IPS-20b (cell line): ENCODE data around the gene VPS13D.

Source experiments
- H3K27ac ChIP-seq: one replicate; pipeline ENCODE4 v1.5.1; 2013; ENCODE audit warnings: low read length
- H3K27me3 ChIP-seq: 2 replicates; pipeline ENCODE4 v1.6.1; 2013; ENCODE audit warnings: mild to moderate bottlenecking, low read length, inconsistent platforms; ENCODE audit not compliant: insufficient read depth
- H3K36me3 ChIP-seq: 2 replicates; pipeline ENCODE4 v1.6.1; 2013; ENCODE audit warnings: low read depth, mild to moderate bottlenecking, inconsistent platforms, low read length, moderate library complexity; ENCODE audit not compliant: insufficient read depth
- H3K4me1 ChIP-seq: 2 replicates; pipeline ENCODE4 v1.6.1; 2013; ENCODE audit warnings: mild to moderate bottlenecking, control low read depth, inconsistent platforms, low read length, moderate library complexity; ENCODE audit not compliant: insufficient read depth
- H3K4me3 ChIP-seq: 2 replicates; pipeline ENCODE4 v1.5.1; 2013; ENCODE audit warnings: mild to moderate bottlenecking, low read length, inconsistent platforms
- H3K9ac ChIP-seq: 2 replicates; pipeline ENCODE4 v1.6.1; 2013; ENCODE audit warnings: low read depth, mild to moderate bottlenecking, inconsistent platforms, low read length, moderate library complexity
- H3K9me3 ChIP-seq: 2 replicates; pipeline ENCODE4 v1.6.1; 2013; ENCODE audit warnings: mild to moderate bottlenecking, low read depth, low read length, inconsistent platforms; ENCODE audit not compliant: insufficient read depth

VPS13D gene

GRCh38 chr1:12326986-12327385 lies 97.2 kb downstream of the VPS13D start:
- Histone ChIP-seq H3K9ac (no peak overlapping the region), H3K4me3 (no peak overlapping the region), H3K9me3 (no peaks in the 10 kb centered on the region), H3K4me1 (no peaks in the 10 kb centered on the region), H3K27ac (no peak overlapping the region), H3K27me3 (no peaks in the 10 kb centered on the region), H3K36me3 (peaks cover 36% of the 10 kb centered on the region; the same call in 1 of the 2 replicates)

- no peaks in the 10 kb centered on the region for H3K27me3 ChIP-seq
- no peaks in the 10 kb centered on the region for H3K9me3 ChIP-seq
- peaks cover 32% of the 10 kb centered on the region; the same call in 1 of the 2 replicates for H3K36me3 ChIP-seq
- H3K9ac ChIP-seq = no peak overlapping the region
- H3K4me1 ChIP-seq = no peaks in the 10 kb centered on the region
- H3K4me3 ChIP-seq = no peak overlapping the region
- H3K27ac ChIP-seq = no peak overlapping the region
Measured at GRCh38 chr1:12327566-12327965, 97.7 kb downstream of the VPS13D start.

GRCh38 chr1:12333036-12333785 lies 103.4 kb downstream of the VPS13D start:
- Histone ChIP-seq H3K9ac (no peak overlapping the region), H3K9me3 (no peaks in the 10 kb centered on the region), H3K27me3 (no peaks in the 10 kb centered on the region), H3K4me3 (no peak overlapping the region), H3K27ac (no peak overlapping the region), H3K36me3 (peaks cover 43% of the 10 kb centered on the region), H3K4me1 (no peaks in the 10 kb centered on the region)

GRCh38 chr1:12335815-12336214 lies 106.0 kb downstream of the VPS13D start:
- Histone ChIP-seq H3K9ac (no peak overlapping the region), H3K27ac (no peak overlapping the region), H3K4me3 (no peak overlapping the region), H3K36me3 (peaks cover 38% of the 10 kb centered on the region), H3K4me1 (peaks cover 11% of the 10 kb centered on the region; the same call in 1 of the 2 replicates), H3K27me3 (no peaks in the 10 kb centered on the region), H3K9me3 (no peaks in the 10 kb centered on the region)

GRCh38 chr1:12336413-12336812 lies 106.6 kb downstream of the VPS13D start:
- no peaks in the 10 kb centered on the region for H3K9me3 ChIP-seq
- peaks cover 34% of the 10 kb centered on the region for H3K36me3 ChIP-seq
- no peaks in the 10 kb centered on the region for H3K27me3 ChIP-seq

GRCh38 chr1:12338017-12338416 lies 108.2 kb downstream of the VPS13D start:
- Histone ChIP-seq H3K4me1 (peaks cover 11% of the 10 kb centered on the region; the same call in 1 of the 2 replicates), H3K36me3 (peaks cover 41% of the 10 kb centered on the region), H3K4me3 (no peak overlapping the region), H3K9ac (no peak overlapping the region), H3K9me3 (no peaks in the 10 kb centered on the region), H3K27ac (no peak overlapping the region), H3K27me3 (no peaks in the 10 kb centered on the region)

More at GRCh38 chr1:12336413-12336812, 106.6 kb downstream of the VPS13D start:
- Histone ChIP-seq H3K4me1 (peaks cover 11% of the 10 kb centered on the region; the same call in 1 of the 2 replicates), H3K4me3 (no peak overlapping the region), H3K27ac (no peak overlapping the region), H3K9ac (no peak overlapping the region)

- H3K9ac ChIP-seq = no peak overlapping the region
- H3K9me3 ChIP-seq = no peaks in the 10 kb centered on the region
- H3K36me3 ChIP-seq = peaks cover 37% of the 10 kb centered on the region
- H3K27me3 ChIP-seq = no peaks in the 10 kb centered on the region
- H3K4me1 ChIP-seq = peaks cover 11% of the 10 kb centered on the region; the same call in 1 of the 2 replicates
- no peak overlapping the region for H3K27ac ChIP-seq
- no peak overlapping the region for H3K4me3 ChIP-seq
Measured at GRCh38 chr1:12338823-12339222, 109.0 kb downstream of the VPS13D start.

- no peak overlapping the region for H3K9ac ChIP-seq
- no peak overlapping the region for H3K27ac ChIP-seq
- H3K27me3 ChIP-seq = no peaks in the 10 kb centered on the region
- no peak overlapping the region for H3K4me3 ChIP-seq
- H3K36me3 ChIP-seq = peaks cover 36% of the 10 kb centered on the region; the same call in 1 of the 2 replicates
- H3K4me1 ChIP-seq = peaks cover 11% of the 10 kb centered on the region; the same call in 1 of the 2 replicates
- H3K9me3 ChIP-seq = no peaks in the 10 kb centered on the region
Measured at GRCh38 chr1:12339396-12339795, 109.6 kb downstream of the VPS13D start.

- no peaks in the 10 kb centered on the region for H3K9me3 ChIP-seq
- H3K36me3 ChIP-seq = peaks cover 31% of the 10 kb centered on the region; the same call in 1 of the 2 replicates
- no peak overlapping the region for H3K27ac ChIP-seq
Measured at GRCh38 chr1:12339811-12340543, 110.1 kb downstream of the VPS13D start.

GRCh38 chr1:12340544-12340930 lies 110.7 kb downstream of the VPS13D start:
- H3K9me3 ChIP-seq = no peaks in the 10 kb centered on the region
- no peak overlapping the region for H3K4me3 ChIP-seq
- peaks cover 33% of the 10 kb centered on the region for H3K36me3 ChIP-seq
- H3K9ac ChIP-seq = no peak overlapping the region
- H3K27ac ChIP-seq = no peak overlapping the region
- no peaks in the 10 kb centered on the region for H3K27me3 ChIP-seq
- H3K4me1 ChIP-seq = peaks cover 11% of the 10 kb centered on the region; the same call in 1 of the 2 replicates

More at GRCh38 chr1:12339811-12340543, 110.1 kb downstream of the VPS13D start:
- Histone ChIP-seq H3K9ac (no peak overlapping the region), H3K4me1 (peaks cover 11% of the 10 kb centered on the region; the same call in 1 of the 2 replicates), H3K4me3 (no peak overlapping the region), H3K27me3 (no peaks in the 10 kb centered on the region)

GRCh38 chr1:12341667-12342066 lies 111.8 kb downstream of the VPS13D start:
- Histone ChIP-seq H3K27me3 (no peaks in the 10 kb centered on the region), H3K9ac (no peak overlapping the region), H3K4me3 (no peak overlapping the region), H3K27ac (no peak overlapping the region), H3K36me3 (peaks cover 36% of the 10 kb centered on the region), H3K9me3 (no peaks in the 10 kb centered on the region), H3K4me1 (peaks cover 11% of the 10 kb centered on the region; the same call in 1 of the 2 replicates)
